GM19452 (cell line): ENCODE data around the gene ANKRD12.

Experiments used
- ATAC-seq: cut with Tn5 transposase; IDR thresholded peaks from one replicate; pipeline ENCODE4 v1.9.1; 2021; ENCODE audit not compliant: unreplicated experiment

ANKRD12 gene

GRCh38 chr18:9182852-9183399 is 46.3 kb downstream of the ANKRD12 start:
- ATAC-seq = no peak

- no peak for ATAC-seq
These were observed 48.5 kb downstream of the ANKRD12 start for GRCh38 chr18:9184998-9185613.

- no peak for ATAC-seq
These were observed 52.0 kb downstream of the ANKRD12 start for GRCh38 chr18:9188359-9189231.

GRCh38 chr18:9189491-9189890 is 52.9 kb downstream of the ANKRD12 start:
- ATAC-seq = no peak

- ATAC-seq = no peak
These were observed 55.2 kb downstream of the ANKRD12 start for GRCh38 chr18:9191658-9192256.

- ATAC-seq = no peak
These were observed 56.5 kb downstream of the ANKRD12 start for GRCh38 chr18:9193031-9193430.

GRCh38 chr18:9196568-9196967 is 60.0 kb downstream of the ANKRD12 start:
- no peak for ATAC-seq

GRCh38 chr18:9199681-9200080 is 63.1 kb downstream of the ANKRD12 start:
- no peak for ATAC-seq

GRCh38 chr18:9201224-9201623 is 64.6 kb downstream of the ANKRD12 start:
- ATAC-seq = no peak

- ATAC-seq = no peak
These were observed 68.1 kb downstream of the ANKRD12 start for GRCh38 chr18:9204659-9205058.

GRCh38 chr18:9206421-9206820 is 69.8 kb downstream of the ANKRD12 start:
- ATAC-seq = no peak

- ATAC-seq = no peak
These were observed 72.7 kb downstream of the ANKRD12 start for GRCh38 chr18:9209279-9209678.

- no peak for ATAC-seq
These were observed 74.4 kb downstream of the ANKRD12 start for GRCh38 chr18:9210966-9211365.

GRCh38 chr18:9211955-9212354 is 75.4 kb downstream of the ANKRD12 start:
- peak; percentile 73 for ATAC-seq

- no peak for ATAC-seq
These were observed 78.8 kb downstream of the ANKRD12 start for GRCh38 chr18:9215221-9215933.

- ATAC-seq = no peak
These were observed 79.9 kb downstream of the ANKRD12 start for GRCh38 chr18:9216459-9216858.

- ATAC-seq = no peak
These were observed 81.3 kb downstream of the ANKRD12 start for GRCh38 chr18:9217743-9218451.

GRCh38 chr18:9221040-9221439 is 84.5 kb downstream of the ANKRD12 start:
- ATAC-seq = no peak

- no peak for ATAC-seq
These were observed 85.1 kb downstream of the ANKRD12 start for GRCh38 chr18:9221661-9222060.

GRCh38 chr18:9223356-9223755 is 86.8 kb downstream of the ANKRD12 start:
- ATAC-seq = no peak
